B cell (primary cell): ENCODE results near the gene TRIM27. TPM values are rescaled to one million over a fixed set of nuclear protein-coding genes. Genes with fewer than 3 reads are reported as not detected.

Experiments
- ATAC-seq: fragments of 200-7000 bp; cut with Tn5 transposase; one replicate; pipeline ENCODE4 v1.10.0; 2021; ENCODE audit warnings: low read depth, mild to moderate bottlenecking, moderate number of reproducible peaks, moderate library complexity
- CTCF ChIA-PET: fragments of 350-600 bp; sonication (Branson Sonifier 250); formaldehyde crosslinking; loops from one replicate; lab custom pipeline; 2021; ENCODE audit warnings: antibody characterized with exemption, inconsistent platforms; lab: Charles Lee
- POLR2A ChIA-PET: fragments of 350-600 bp; sonication (Branson Sonifier 250); formaldehyde crosslinking; loops from one replicate; lab custom pipeline; 2021; ENCODE audit warnings: antibody characterized with exemption; lab: Charles Lee
- DNase-seq: peaks from one replicate; pipeline ENCODE4 v3.0.0; 2013
- H2AFZ ChIP-seq: 2 replicates; pipeline ENCODE4 v1.6.1; 2012; ENCODE audit warnings: mild to moderate bottlenecking, low read depth, low read length; ENCODE audit not compliant: insufficient read depth, poor library complexity, severe bottlenecking
- H3K27ac ChIP-seq, 2 donors: 1 replicate in 1 of 2; 2 replicates in 1 of 2; pipeline ENCODE4 v1.5.1; 2012 to 2013; ENCODE audit warnings: low read length in 2 of 2, mild to moderate bottlenecking in 2 of 2, moderate library complexity in 1 of 2
- H3K27me3 ChIP-seq, 4 experiments: fragments of 200-600 bp in 1 of 4; sonication (generic) in 1 of 4; replicated peaks in 1 of 4; 1 replicate in 2 of 4; 2 replicates in 2 of 4; pipeline versions ENCODE4 v1.6.1 to v1.7.0; 2013 to 2016; ENCODE audit warnings: low read length in 3 of 4, mild to moderate bottlenecking in 2 of 4, mixed read lengths in 1 of 4, moderate library complexity in 1 of 4; ENCODE audit not compliant: insufficient read depth in 4 of 4, control insufficient read depth in 3 of 4; ENCODE audit errors: control extremely low read depth in 1 of 4
- H3K36me3 ChIP-seq, 2 experiments: replicated peaks in 1 of 2; 1 replicate in 1 of 2; 2 replicates in 1 of 2; pipeline versions ENCODE4 v1.6.1 to v1.7.1; 2013; ENCODE audit warnings: low read length in 1 of 2; ENCODE audit not compliant: insufficient read depth in 2 of 2, control insufficient read depth in 1 of 2; ENCODE audit errors: control extremely low read depth in 1 of 2, extremely low read depth in 1 of 2
- H3K4me1 ChIP-seq, 2 donors: fragments of 200-600 bp in 1 of 2; sonication (generic) in 1 of 2; 1 replicate in 1 of 2; 2 replicates in 1 of 2; pipeline versions ENCODE4 v1.5.1 to v1.6.1; 2013 to 2017; ENCODE audit warnings: low read length in 2 of 2; ENCODE audit not compliant: control insufficient read depth in 2 of 2, insufficient read depth in 2 of 2
- H3K4me2 ChIP-seq: replicated peaks from 2 replicates; pipeline ENCODE3; 2012; ENCODE audit warnings: mild to moderate bottlenecking, low read depth, low read length; ENCODE audit not compliant: poor library complexity, severe bottlenecking
- H3K4me3 ChIP-seq, 5 experiments: fragments of 200-600 bp in 1 of 5; sonication (generic) in 1 of 5; 1 replicate in 3 of 5; 2 replicates in 2 of 5; pipeline versions ENCODE4 v1.5.1 to v1.7.0; 2011 to 2016; ENCODE audit warnings: low read length in 4 of 5, mild to moderate bottlenecking in 4 of 5, low read depth in 2 of 5, control low read depth in 1 of 5, moderate library complexity in 1 of 5; ENCODE audit not compliant: insufficient read depth in 1 of 5; ENCODE audit errors: control extremely low read depth in 1 of 5, extremely low read depth in 1 of 5
- H3K79me2 ChIP-seq: fragments of 200-600 bp; sonication (generic); one replicate; pipeline ENCODE4 v1.6.0; 2016; ENCODE audit warnings: low read length; ENCODE audit not compliant: control insufficient read depth, insufficient read depth
- H3K9ac ChIP-seq: fragments of 200-600 bp; sonication (generic); 2 replicates; pipeline ENCODE4 v1.6.1; 2017; ENCODE audit warnings: mild to moderate bottlenecking, low read length, moderate library complexity
- H3K9me3 ChIP-seq, 3 donors: one replicate each; pipeline versions ENCODE4 v1.6.1 to v1.7.1; 2013; ENCODE audit warnings: low read length in 2 of 3; ENCODE audit not compliant: control insufficient read depth in 2 of 3, insufficient read depth in 1 of 3; ENCODE audit errors: control extremely low read depth in 1 of 3
- H4K20me1 ChIP-seq: 2 replicates; pipeline ENCODE4 v1.6.0; 2012; ENCODE audit warnings: mild to moderate bottlenecking, low read length; ENCODE audit not compliant: insufficient read depth, control insufficient read depth, poor library complexity, severe bottlenecking
- H3K27ac Mint-ChIP-seq: one replicate; pipeline ENCODE4 v1.8.0; 2021; ENCODE audit warnings: mixed read lengths
- H3K27me3 Mint-ChIP-seq: one replicate; pipeline ENCODE4 v1.8.0; 2021; ENCODE audit warnings: mixed read lengths
- H3K4me1 Mint-ChIP-seq: one replicate; pipeline ENCODE4 v1.8.0; 2021; ENCODE audit warnings: mixed read lengths
- H3K4me3 Mint-ChIP-seq: one replicate; pipeline ENCODE4 v1.8.0; 2021; ENCODE audit warnings: mixed read lengths
- H3K9me3 Mint-ChIP-seq: one replicate; pipeline ENCODE4 v1.8.0; 2022; ENCODE audit warnings: mixed read lengths; ENCODE audit not compliant: insufficient read depth
- CTCF ChIP-seq: fragments of 200-600 bp; IDR thresholded peaks from one replicate; pipeline ENCODE4 v1.8.0; 2022; ENCODE audit warnings: antibody characterized with exemption, mild to moderate bottlenecking
- EZH2 ChIP-seq: IDR thresholded peaks from 2 replicates; pipeline ENCODE4 v1.6.1; 2012; ENCODE audit warnings: borderline replicate concordance, low read depth, mild to moderate bottlenecking, moderate library complexity, low read length; ENCODE audit not compliant: insufficient read depth, poor library complexity, severe bottlenecking
- WGBS: methylation state at CpG from one replicate; pipeline ENCODE4 v1.1.5; 2013; ENCODE audit warnings: missing lambda C conversion rate; ENCODE audit not compliant: insufficient coverage; 5-methylcytosine and 5-hydroxymethylcytosine counted together
- intact Hi-C: fragments of 100-400 bp; cut with micrococcal nuclease; formaldehyde crosslinking; loops from one replicate; pipeline ENCODE4 v1.10.0; 2022
- polyA plus RNA-seq: library from polyadenylated mRNA; depleted of rRNA; stranded (reverse); fragments of >200 nt; gene quantifications from 2 replicates; pipeline ENCODE4 v1.2.3, GENCODE V29; 2012
- total RNA-seq, 2 donors: library from RNA; stranded (reverse); fragments of 120-200 nt in 1 of 2; gene quantifications; 1 replicate in 1 of 2; 2 replicates in 1 of 2; pipeline versions ENCODE4 v1.2.3 to v1.2.4, GENCODE V29; 2013 to 2022

Gene TRIM27
- total and polyA plus RNA-seq, 2 donors (not counting 1 experiment from before 2014, with no cell fraction given) = 48.3 to 70.0 TPM

- Mint-ChIP-seq H3K4me3 (no peak overlapping the region), H3K27ac (no peak overlapping the region), H3K27me3 (peaks cover 22% of the 10 kb centered on the region), H3K4me1 (peaks cover 18% of the 10 kb centered on the region), H3K9me3 (peaks cover 5% of the 10 kb centered on the region)
- no peak for TF ChIP-seq CTCF
- no peak for TF ChIP-seq EZH2
- H3K9me3 ChIP-seq = peaks cover 0 to 17% (median 4%) of the 10 kb centered on the region in 3 donors
- H3K27ac ChIP-seq = no peak overlapping the region
- POLR2A ChIA-PET = no interaction called here
- CTCF ChIA-PET = interaction anchor here (0.8 to 0.9 kb wide), 2 partner anchors 130 to 768 kb away, joined by 3 read pairs; no protein-coding TSS in a partner anchor
- peaks cover 13 to 15% of the 10 kb centered on the region in 2 donors for H3K4me1 ChIP-seq
- H2AFZ ChIP-seq = no peak overlapping the region
- DNase-seq (no peak), ATAC-seq (no peak)
- H3K9ac ChIP-seq = no peak overlapping the region
- no peaks in the 10 kb centered on the region for H4K20me1 ChIP-seq
- H3K36me3 ChIP-seq = no peaks in the 10 kb centered on the region
- WGBS = 80% methylated on average over 6 of the region's 7 CpGs
- H3K4me2 ChIP-seq = no peak overlapping the region
- H3K4me3 ChIP-seq = no peak overlapping the region
- no peaks in the 10 kb centered on the region for H3K79me2 ChIP-seq
- peaks cover 0 to 18% (median 11%) of the 10 kb centered on the region in 4 experiments for H3K27me3 ChIP-seq
- intact Hi-C loops = no loop called here
Measured at GRCh38 chr6:28886079-28886439, 37.7 kb downstream of the TRIM27 start.

- Histone ChIP-seq H3K4me1 (peaks cover 19 to 22% of the 10 kb centered on the region in 2 donors), H3K27ac (no peak overlapping the region), H3K36me3 (no peaks in the 10 kb centered on the region), H3K4me3 (peak overlapping the region in 3 of 5 experiments; percentile 4 to 43 (median 42)), H3K79me2 (no peaks in the 10 kb centered on the region), H4K20me1 (no peaks in the 10 kb centered on the region), H3K9me3 (peaks cover 0 to 21% (median 4%) of the 10 kb centered on the region in 3 donors), H3K9ac (peak overlapping the region; percentile 49), H3K4me2 (peak overlapping the region; percentile 46), H2AFZ (peak overlapping the region; percentile 40), H3K27me3 (peaks cover 0 to 28% (median 20%) of the 10 kb centered on the region in 4 experiments)
- no peak for TF ChIP-seq CTCF
- TF ChIP-seq EZH2 = no peak
- peak; percentile 33 for ATAC-seq
- H3K27me3 Mint-ChIP-seq = peaks cover 32% of the 10 kb centered on the region
- peaks cover 5% of the 10 kb centered on the region for H3K9me3 Mint-ChIP-seq
- DNase-seq = peak; percentile 38
- H3K4me1 Mint-ChIP-seq = peaks cover 27% of the 10 kb centered on the region
- no peak overlapping the region for H3K27ac Mint-ChIP-seq
- WGBS = 37% methylated on average over 13 of the region's 18 CpGs
- intact Hi-C loops = no loop called here
- POLR2A ChIA-PET = interaction anchor here (0.6 to 1.6 kb wide), 4 partner anchors 11 to 1730 kb away, joined by 3 to 5 read pairs (median 4); no protein-coding TSS in a partner anchor
- CTCF ChIA-PET = interaction anchor here (0.6 to 1.4 kb wide), 3 partner anchors 18 to 42 kb away, joined by 3 to 4 read pairs (median 3); no protein-coding TSS in a partner anchor
- H3K4me3 Mint-ChIP-seq = peak overlapping the region; percentile 70
Measured at GRCh38 chr6:28884423-28885131, 39.2 kb downstream of the TRIM27 start.
